ENCODE measurements around the gene WWOX. TPM values are rescaled to one million over a fixed set of nuclear protein-coding genes. Genes with fewer than 3 reads are reported as not detected.

The WWOX gene
- polyA plus RNA-seq, 1 donor from 2014 or later = 25.6 TPM

GRCh38 chr16:78462288-78463208 lies 363.1 kb downstream of the WWOX start:
- Histone ChIP-seq H3K27me3 (ENCODE audit: insufficient read depth, low read depth, low read length) (no peaks in the 10 kb centered on the region), H3K36me3 (ENCODE audit: insufficient read depth, low read length) (no peaks in the 10 kb centered on the region), H3K9me3 (ENCODE audit: low read length) (no peaks in the 10 kb centered on the region), H3K4me2 (ENCODE audit: low read length) (peak overlapping the region; percentile 65), H4K20me1 (ENCODE audit: insufficient read depth) (no peaks in the 10 kb centered on the region), H3F3A (ENCODE audit: insufficient read depth, low read length, poor library complexity, severe bottlenecking) (peaks cover 13% of the 10 kb centered on the region), H3K9ac (ENCODE audit: low read length) (peak overlapping the region; percentile 18), H3K9me2 (ENCODE audit: insufficient read depth, low read length) (no peaks in the 10 kb centered on the region), H3K79me2 (replicated peaks; ENCODE audit: insufficient read depth, low read length) (no peaks in the 10 kb centered on the region), H3K4me3 (ENCODE audit: low read length) (peak overlapping the region; percentile 56), H3K27ac (ENCODE audit: low read length) (peak overlapping the region; percentile 56), H2AFZ (ENCODE audit: low read depth, low read length) (peak overlapping the region; percentile 5)
- TF ChIP-seq SMC3 (conservative IDR thresholded peaks at IDR 0.05; ENCODE audit: poor library complexity) (no peak), POLR2AphosphoS5 (IDR thresholded peaks at IDR 0.05) (peak; percentile 72), CTCF (IDR thresholded peaks at IDR 0.05; ENCODE audit: poor library complexity, severe bottlenecking) (no peak), MXI1 (conservative IDR thresholded peaks at IDR 0.05; ENCODE audit: poor library complexity, severe bottlenecking) (no peak), RAD21 (conservative IDR thresholded peaks at IDR 0.05) (no peak), REST (IDR thresholded peaks at IDR 0.05; ENCODE audit: borderline replicate concordance) (peak; percentile 61), EP300 (conservative IDR thresholded peaks at IDR 0.05; ENCODE audit: poor library complexity, severe bottlenecking) (peak; percentile 74), TAF1 (IDR thresholded peaks at IDR 0.05; ENCODE audit: low read depth) (no peak), EZH2 (IDR thresholded peaks at IDR 0.05; ENCODE audit: borderline replicate concordance, insufficient read depth, low read length, poor library complexity, severe bottlenecking) (no peak)

DNA sequence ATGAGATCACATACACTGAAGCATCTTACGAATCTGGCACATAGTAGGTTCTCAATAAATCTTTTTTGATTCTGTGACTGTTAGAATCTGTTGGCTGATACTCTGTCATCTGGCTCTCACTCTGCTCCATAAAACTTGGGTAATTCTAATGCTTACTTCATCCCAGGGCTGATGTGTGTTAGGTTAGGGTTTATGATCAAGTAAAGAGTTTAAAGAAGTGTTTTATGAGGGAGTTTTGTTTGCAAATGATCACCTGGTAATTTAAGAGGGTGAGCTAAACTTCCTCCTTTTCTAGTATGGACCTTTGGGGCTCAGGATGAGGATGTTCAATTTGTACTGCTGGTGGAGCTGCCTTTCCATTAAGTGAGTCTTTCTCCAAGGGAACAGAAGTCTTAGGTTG lies 364.1 kb downstream of the WWOX start:
- Histone ChIP-seq H3K9me2 (ENCODE audit: insufficient read depth, low read length) (no peaks in the 10 kb centered on the region), H3K9ac (ENCODE audit: low read length) (no peak overlapping the region), H3K4me2 (ENCODE audit: low read length) (no peak overlapping the region), H3K36me3 (ENCODE audit: insufficient read depth, low read length) (no peaks in the 10 kb centered on the region), H2AFZ (ENCODE audit: low read depth, low read length) (no peak overlapping the region), H3K4me3 (ENCODE audit: low read length) (no peak overlapping the region), H3K27ac (ENCODE audit: low read length) (no peak overlapping the region), H4K20me1 (ENCODE audit: insufficient read depth) (no peaks in the 10 kb centered on the region), H3K27me3 (ENCODE audit: insufficient read depth, low read depth, low read length) (no peaks in the 10 kb centered on the region), H3K79me2 (replicated peaks; ENCODE audit: insufficient read depth, low read length) (no peaks in the 10 kb centered on the region), H3F3A (ENCODE audit: insufficient read depth, low read length, poor library complexity, severe bottlenecking) (peaks cover 13% of the 10 kb centered on the region), H3K9me3 (ENCODE audit: low read length) (no peaks in the 10 kb centered on the region)
- TF ChIP-seq REST (IDR thresholded peaks at IDR 0.05; ENCODE audit: borderline replicate concordance) (no peak), SMC3 (conservative IDR thresholded peaks at IDR 0.05; ENCODE audit: poor library complexity) (no peak), TAF1 (IDR thresholded peaks at IDR 0.05; ENCODE audit: low read depth) (no peak), EP300 (conservative IDR thresholded peaks at IDR 0.05; ENCODE audit: poor library complexity, severe bottlenecking) (no peak), EZH2 (IDR thresholded peaks at IDR 0.05; ENCODE audit: borderline replicate concordance, insufficient read depth, low read length, poor library complexity, severe bottlenecking) (no peak), CTCF (IDR thresholded peaks at IDR 0.05; ENCODE audit: poor library complexity, severe bottlenecking) (no peak), POLR2AphosphoS5 (IDR thresholded peaks at IDR 0.05) (no peak), RAD21 (conservative IDR thresholded peaks at IDR 0.05) (no peak), MXI1 (conservative IDR thresholded peaks at IDR 0.05; ENCODE audit: poor library complexity, severe bottlenecking) (no peak)

Data from neural cell (in vitro differentiated cells).